VCaP (cell line): Measurements from ENCODE around the gene MATN1.

Source experiments
- H3K27ac ChIP-seq: fragments of 450-650 bp; 2 replicates; pipeline ENCODE4 v1.5.1; 2017
- TF ChIP-seq, protein P1 (sequence below): fragments of 450-650 bp; conservative IDR thresholded peaks from 2 replicates; pipeline ENCODE4 v1.5.1; 2017; ENCODE audit warnings: mild to moderate bottlenecking, moderate library complexity

MATN1 gene

DNA sequence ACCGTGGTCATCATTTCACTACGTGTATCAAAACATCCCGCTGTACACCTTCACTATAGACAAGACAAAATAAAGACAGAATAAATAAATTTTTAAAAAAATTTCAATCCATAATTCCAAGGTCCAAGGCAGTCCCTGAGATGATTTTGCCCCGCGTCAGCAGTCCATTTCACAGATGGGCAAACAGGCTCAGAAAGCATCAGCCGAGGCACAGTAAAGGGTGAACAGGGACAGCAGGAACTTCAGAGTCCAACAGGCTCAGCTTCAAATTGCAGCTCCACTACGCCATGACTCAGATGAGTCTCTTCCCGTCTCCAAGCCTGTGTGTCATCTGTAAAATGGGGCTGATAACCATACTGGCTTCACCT lies 15.0 kb downstream of the MATN1 start:
- TF ChIP-seq, protein P1, sequence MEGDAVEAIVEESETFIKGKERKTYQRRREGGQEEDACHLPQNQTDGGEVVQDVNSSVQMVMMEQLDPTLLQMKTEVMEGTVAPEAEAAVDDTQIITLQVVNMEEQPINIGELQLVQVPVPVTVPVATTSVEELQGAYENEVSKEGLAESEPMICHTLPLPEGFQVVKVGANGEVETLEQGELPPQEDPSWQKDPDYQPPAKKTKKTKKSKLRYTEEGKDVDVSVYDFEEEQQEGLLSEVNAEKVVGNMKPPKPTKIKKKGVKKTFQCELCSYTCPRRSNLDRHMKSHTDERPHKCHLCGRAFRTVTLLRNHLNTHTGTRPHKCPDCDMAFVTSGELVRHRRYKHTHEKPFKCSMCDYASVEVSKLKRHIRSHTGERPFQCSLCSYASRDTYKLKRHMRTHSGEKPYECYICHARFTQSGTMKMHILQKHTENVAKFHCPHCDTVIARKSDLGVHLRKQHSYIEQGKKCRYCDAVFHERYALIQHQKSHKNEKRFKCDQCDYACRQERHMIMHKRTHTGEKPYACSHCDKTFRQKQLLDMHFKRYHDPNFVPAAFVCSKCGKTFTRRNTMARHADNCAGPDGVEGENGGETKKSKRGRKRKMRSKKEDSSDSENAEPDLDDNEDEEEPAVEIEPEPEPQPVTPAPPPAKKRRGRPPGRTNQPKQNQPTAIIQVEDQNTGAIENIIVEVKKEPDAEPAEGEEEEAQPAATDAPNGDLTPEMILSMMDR: peak; percentile 38
- H3K27ac ChIP-seq: no peak overlapping the region

DNA sequence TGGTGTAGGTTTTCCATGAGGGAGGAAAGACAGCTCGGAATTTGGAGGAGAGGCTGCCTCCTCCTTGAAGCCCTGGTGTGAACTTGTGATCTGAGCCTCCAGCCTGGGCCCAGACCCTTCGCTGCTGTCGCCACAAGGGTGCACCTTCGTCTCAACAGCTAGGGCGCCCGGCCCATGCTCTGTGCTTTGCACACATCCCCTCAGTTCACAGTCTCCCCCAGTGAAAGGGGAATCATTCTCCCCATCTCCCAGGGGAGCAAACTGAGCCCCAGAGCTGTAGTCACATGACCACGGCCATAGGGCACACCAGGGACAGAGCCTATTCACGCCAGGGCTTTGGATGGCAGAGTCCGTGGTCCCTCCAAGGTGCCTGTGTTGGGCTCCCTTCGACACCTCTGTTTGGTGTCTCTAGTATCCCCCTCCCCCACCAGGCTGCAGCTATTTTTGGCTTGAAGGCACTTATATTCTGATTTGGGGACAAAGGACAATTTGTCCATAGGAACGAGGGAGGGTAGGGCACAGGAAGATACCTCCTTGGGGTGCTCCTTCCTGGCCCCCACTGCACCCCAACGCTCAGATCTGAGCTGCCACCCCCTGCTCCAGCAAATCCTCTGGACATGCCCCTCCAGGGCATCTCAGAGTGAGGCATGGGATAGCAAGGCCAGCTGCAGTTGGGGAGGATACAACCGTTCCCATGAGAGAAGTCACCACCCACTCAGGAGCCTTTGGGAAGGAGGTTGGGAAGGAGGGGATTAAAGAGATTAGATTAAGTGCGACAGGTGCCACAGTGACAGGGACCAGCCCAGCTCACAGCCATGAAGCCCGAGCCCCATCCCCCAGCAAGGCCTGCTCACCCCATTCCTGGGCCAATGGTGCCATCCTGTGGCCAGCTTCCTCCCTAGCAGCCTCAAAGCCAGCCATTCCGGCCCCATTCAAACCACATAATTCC lies 15.7 kb downstream of the MATN1 start:
- no peak overlapping the region for H3K27ac ChIP-seq

DNA sequence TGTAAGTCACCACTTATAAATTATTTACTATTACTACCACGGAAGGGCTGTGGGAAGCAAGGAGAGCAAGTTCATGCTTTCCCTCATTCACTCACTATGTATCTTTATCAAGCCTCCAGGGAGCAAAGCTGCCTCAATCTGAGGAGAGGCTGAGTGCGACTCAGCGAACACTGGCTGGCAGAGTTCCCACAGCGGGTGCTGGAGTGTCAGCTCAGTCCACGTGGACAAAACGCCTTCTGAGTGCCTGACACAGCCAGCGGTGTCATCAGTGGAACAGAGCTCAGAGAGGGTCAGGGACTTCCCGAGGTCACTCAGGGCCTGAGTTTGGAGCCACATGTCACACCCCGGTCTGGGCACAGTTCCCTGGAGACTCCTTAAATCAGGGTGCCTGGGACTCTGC lies 16.9 kb downstream of the MATN1 start:
- TF ChIP-seq, protein P1: no peak
- no peak overlapping the region for H3K27ac ChIP-seq

More for the DNA sequence above, 15.7 kb downstream of the MATN1 start:
- TF ChIP-seq, protein P1: peak; percentile 81

DNA sequence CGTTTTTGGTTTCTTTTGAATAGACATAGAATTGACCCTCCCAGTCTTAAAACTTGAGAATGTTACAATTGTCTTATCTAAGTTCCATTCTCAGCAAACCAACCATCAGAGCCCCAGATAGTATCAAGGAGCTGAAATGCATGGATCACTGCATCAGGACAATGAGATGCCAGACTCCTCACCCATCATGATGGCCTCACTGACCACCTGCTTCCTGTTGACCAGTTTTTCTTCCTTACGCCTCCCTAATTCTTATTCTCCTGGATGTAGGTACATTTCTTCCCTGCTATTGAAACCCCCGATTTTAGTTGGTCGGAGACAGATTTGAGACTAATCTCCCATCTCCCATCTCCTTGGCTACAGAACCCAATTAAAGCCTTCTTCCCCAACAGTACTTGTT lies 17.7 kb downstream of the MATN1 start:
- H3K27ac ChIP-seq: no peak overlapping the region
- TF ChIP-seq, protein P1: no peak

DNA sequence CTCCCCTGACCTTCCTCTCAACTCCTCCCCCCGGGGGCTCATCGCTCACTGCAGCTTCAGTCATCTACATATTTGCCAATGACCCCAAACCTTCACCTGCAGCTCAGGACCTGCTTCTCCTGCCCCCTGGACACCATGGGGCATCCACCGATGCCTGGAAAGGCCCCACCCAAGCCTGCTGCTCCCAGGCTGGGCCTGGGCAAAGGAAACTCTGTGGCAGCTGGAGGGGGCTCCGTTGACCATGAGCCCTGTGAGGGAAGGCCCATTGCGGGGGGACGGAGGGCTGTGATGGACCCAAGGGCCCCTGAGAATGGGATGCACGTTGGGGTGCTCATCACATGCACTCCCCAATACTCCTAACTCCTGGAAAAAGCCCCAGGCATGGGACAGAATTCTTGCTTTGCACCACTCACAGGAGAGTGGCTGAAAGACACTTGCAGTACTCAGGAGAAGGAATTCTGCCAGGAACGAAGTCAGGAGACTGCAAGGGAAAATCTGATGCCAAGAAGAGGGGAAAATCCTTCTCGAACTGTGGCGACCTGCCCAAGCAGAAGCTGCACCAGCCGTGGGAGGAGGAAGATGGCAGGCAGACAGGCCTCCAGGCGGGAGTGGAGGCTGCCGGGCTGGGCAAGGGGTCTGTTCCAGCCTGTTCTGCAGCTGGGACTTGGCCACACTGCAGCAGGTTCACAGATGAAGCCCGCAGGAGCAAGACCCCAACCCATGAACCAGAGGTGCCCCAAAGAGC lies 18.4 kb downstream of the MATN1 start:
- H3K27ac ChIP-seq: no peak overlapping the region
- TF ChIP-seq, protein P1: no peak

DNA sequence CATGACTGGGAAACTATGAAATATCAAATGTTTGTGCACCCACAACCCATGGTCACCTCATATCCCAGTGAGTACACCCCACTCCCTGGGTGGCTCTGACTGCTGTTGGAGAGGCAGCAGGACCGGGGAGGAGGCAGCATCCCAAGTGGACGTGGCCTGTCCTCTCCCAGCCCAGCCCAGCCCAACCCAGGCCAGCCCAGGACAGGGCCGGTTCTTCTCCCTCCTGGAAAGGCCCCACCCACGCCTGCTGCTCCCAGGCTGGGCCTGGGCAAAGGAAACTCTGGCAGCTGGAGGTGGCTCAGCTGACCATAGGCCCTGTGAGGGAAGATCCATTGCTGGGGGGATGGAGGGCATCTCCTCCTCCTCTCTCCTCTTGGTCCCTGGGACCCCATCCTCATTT lies 19.1 kb downstream of the MATN1 start:
- TF ChIP-seq, protein P1: no peak
- H3K27ac ChIP-seq: no peak overlapping the region

DNA sequence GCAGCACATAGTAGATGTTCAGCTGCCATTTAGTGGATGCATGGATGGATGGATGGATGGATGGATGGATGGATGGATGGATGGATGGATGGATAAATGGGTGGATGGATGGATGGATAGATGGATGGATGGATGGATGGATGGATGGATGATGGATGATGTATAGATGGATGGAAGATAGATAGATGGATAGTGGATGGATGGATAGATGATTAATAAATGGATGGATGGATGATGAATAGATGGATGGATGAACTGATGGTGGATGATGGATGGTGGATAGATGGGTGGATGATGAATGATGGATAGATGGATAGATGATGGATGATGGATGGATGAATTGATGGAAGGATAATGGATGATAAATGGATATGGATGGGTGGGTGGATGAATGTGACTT lies 20.6 kb downstream of the MATN1 start:
- TF ChIP-seq, protein P1: no peak

More for the DNA sequence above, 20.6 kb downstream of the MATN1 start:
- no peak overlapping the region for H3K27ac ChIP-seq
